ENCODE measurements around the gene CA12.
A peak's percentile ranks its signal among the peaks of the same experiment; 100 is the strongest.

The CA12 gene

GRCh38 chr15:63332367-63333124, 49.1 kb downstream of the CA12 start:
- TF ChIP-seq GATA2 (IDR thresholded peaks at IDR 0.05; ENCODE audit: low read depth, low read length) = peak; percentile 65
- no peak for TF ChIP-seq GATA3 (IDR thresholded peaks at IDR 0.05; ENCODE audit: low read depth, low read length)

DNA sequence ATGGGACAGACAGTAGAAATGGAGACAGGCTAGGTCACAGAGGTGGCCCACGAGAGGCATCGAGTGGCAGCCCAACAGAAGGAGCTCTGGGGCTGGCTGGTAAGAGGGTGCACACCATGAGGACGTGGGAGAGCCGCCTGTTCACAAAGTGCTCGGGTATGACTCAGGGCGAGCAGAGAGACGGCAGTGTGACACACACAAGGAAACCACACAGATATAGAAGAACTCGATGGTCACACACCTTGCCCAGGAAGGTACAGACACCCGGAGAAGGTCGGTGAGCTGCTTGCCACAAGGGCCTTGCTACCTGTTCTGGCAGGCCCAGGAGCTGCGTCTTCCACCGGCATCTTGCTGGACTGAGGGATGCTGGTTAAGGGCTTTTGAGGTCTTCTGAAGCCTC, 50.2 kb downstream of the CA12 start:
- TF ChIP-seq GATA3 (IDR thresholded peaks at IDR 0.05; ENCODE audit: low read depth, low read length) (no peak), GATA2 (IDR thresholded peaks at IDR 0.05; ENCODE audit: low read depth, low read length) (no peak)

DNA sequence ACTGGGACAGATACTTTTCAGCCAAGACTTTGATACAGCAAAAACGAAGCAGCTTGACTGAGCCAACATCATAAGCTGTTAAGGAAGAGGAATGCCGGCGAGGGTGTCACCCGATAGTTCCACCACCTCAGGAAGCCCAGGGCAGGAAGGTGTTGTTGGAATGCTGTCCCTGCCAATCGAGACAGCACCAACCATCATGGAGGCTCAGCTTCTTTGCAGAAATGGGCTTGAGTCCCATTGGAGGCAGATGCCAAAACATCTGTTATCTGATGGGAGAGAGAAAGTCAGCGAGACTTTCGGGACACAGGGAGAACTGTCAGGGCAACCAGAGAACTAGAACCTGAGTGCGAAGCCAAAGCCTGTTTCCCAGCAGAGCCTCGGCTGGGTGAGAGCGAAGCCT, 50.7 kb downstream of the CA12 start:
- TF ChIP-seq GATA2 (IDR thresholded peaks at IDR 0.05; ENCODE audit: low read depth, low read length) (no peak), GATA3 (IDR thresholded peaks at IDR 0.05; ENCODE audit: low read depth, low read length) (no peak)

DNA sequence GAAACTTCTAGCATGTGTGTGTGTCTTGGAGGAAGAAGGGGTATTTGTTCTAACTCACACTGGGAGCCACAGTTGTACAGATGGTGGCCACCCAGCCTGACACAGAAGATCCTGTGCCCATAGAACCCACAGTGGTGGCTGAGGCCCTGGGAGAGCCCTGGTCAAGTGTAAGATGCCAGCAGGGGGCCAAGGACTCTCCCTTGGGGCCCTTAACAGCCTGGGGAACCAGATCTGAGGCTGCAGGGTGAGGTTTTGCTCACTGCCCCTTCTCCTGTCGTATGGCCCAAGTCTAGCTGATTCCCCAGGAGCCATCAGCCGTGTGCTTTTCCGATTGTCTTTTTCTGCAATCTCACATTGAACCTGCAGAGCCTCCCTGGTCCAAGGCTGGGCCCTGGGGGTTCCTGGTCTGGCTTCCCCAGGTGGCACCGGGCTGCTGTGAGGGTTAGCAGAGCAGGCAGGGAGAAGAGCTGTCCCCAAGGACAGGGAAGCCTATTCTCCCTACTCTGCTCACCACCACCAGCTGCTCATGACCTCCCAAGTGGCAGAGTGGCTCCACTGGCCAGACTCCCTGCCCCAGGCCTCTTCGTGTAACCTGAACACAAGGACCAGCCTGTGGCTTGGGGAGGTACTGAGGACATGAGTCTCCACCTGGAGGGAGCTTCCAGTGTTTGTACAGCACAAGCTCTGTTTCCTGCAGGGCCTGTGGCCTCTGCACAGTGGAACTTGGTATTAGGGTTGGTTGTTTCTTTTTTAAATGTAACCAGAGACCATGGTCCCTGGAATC, 51.9 kb downstream of the CA12 start:
- TF ChIP-seq GATA3 (IDR thresholded peaks at IDR 0.05; ENCODE audit: low read depth, low read length) = no peak
- TF ChIP-seq GATA2 (IDR thresholded peaks at IDR 0.05; ENCODE audit: low read depth, low read length) = no peak

DNA sequence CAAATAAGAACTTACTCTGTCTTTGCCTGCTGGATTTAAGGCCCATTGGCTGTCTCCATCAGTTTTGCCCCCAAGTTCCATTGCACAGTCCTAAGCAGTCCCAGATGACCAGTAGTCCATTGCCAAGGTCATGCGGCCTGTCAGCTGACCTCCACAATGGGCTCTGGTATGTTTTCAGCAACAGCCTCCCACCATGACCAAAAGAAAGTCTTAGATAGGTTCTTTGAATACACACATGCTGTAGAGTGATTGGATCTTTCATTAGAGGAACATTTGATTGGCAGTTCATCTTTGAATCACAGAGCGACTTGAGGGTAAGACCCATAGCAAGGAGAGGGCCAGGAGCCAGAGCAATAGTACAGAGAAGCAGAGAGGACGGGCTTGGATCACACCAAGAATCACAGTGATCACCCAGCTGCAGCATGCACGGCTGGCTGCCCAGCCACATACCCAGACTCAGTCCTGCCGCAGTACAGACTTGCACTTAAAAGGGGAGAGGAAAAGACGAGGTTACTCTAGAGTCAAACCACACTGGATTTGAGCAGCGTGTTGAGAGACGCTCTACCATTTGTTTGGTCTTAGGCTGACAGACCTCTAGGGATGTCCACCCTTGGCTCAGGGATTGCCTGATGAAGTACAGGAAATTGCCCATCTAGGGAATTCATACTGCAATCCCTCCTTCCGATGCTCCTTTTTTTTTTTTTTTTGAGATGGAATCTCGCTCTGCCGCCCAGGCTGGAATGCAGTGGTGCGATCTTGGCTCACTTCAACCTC, 53.8 kb downstream of the CA12 start:
- no peak for TF ChIP-seq GATA2 (IDR thresholded peaks at IDR 0.05; ENCODE audit: low read depth, low read length)
- no peak for TF ChIP-seq GATA3 (IDR thresholded peaks at IDR 0.05; ENCODE audit: low read depth, low read length)

DNA sequence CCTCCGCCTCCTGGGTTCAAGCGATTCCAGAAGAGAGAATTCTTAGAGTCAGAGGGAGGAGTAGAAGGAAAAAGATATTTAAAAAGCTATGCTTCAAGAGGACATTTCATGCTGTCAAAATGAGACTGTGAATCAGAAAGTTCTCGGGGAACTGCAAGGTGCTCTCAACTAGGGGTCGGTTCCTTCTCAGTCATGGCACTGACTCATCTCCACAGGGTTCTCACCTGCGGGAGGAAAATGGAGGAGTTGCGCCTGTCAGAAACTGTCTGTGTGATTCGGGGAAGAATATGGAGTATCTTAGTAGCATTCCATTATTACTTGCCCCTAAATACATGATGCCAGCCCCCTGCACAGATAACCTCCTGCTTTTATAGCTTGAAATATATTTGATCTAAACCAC, 56.9 kb downstream of the CA12 start:
- no peak for TF ChIP-seq GATA3 (IDR thresholded peaks at IDR 0.05; ENCODE audit: low read depth, low read length)
- no peak for TF ChIP-seq GATA2 (IDR thresholded peaks at IDR 0.05; ENCODE audit: low read depth, low read length)

DNA sequence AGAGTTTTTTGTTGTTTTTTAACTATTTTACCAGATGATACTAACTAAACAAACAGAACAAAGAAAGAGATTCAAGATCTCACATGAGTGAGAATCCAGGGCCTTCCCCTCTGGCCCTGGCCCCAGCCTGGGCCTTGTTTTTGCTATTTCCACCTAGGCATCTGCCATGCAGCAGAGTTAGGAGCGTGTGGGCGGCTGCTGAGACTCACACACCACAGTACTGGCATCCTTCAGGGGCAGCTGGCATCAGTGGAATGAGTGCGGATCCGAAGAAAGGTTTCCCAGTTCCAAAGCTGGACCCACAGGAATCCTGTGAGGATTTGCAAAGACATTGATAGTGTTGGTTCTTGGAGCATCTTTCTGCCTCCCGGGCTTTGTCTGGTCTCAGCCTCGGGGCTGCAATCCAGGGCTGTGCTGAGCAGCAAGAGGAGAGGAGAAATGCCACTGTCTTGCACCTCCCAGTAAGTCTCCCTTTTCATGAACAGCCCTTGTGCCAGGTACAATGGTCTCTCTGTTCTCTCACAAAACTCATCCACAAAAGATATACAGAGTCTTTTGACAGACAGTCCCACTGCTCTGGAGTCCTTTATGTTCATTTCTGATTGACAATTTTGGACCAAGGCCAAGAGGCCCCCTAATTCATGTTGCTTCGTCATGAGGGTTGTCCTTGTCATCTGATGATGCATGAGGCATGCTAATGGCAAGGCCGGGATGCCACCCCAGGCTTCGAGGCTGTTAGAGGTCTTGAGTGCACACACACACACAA, 57.7 kb downstream of the CA12 start:
- TF ChIP-seq GATA2 (IDR thresholded peaks at IDR 0.05; ENCODE audit: low read depth, low read length) (no peak), GATA3 (IDR thresholded peaks at IDR 0.05; ENCODE audit: low read depth, low read length) (no peak)

- no peak for TF ChIP-seq GATA3 (IDR thresholded peaks at IDR 0.05; ENCODE audit: low read depth, low read length)
- TF ChIP-seq GATA2 (IDR thresholded peaks at IDR 0.05; ENCODE audit: low read depth, low read length) = no peak
Measured at GRCh38 chr15:63322541-63322940, 59.1 kb downstream of the CA12 start.

GRCh38 chr15:63321462-63321861, 60.2 kb downstream of the CA12 start:
- TF ChIP-seq GATA2 (IDR thresholded peaks at IDR 0.05; ENCODE audit: low read depth, low read length) = no peak

DNA sequence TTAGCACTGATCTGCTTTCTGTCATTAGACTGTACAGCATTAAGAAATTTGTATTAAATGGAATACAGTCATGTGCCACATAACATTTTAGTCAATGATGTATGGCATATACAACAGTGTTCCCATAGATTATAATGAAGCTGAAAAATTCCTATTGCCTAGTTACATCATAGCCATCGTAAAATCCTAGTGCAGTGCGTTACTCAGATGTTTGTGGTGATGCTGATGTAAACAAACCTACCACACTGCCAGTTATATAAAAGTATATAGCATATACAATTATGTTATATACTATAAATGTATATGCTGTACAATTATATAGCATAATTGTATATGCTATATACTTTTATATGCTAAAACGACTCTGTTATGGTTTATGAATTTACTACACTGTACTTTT, 62.6 kb downstream of the CA12 start:
- TF ChIP-seq GATA2 (IDR thresholded peaks at IDR 0.05; ENCODE audit: low read depth, low read length) (no peak), GATA3 (IDR thresholded peaks at IDR 0.05; ENCODE audit: low read depth, low read length) (no peak)

DNA sequence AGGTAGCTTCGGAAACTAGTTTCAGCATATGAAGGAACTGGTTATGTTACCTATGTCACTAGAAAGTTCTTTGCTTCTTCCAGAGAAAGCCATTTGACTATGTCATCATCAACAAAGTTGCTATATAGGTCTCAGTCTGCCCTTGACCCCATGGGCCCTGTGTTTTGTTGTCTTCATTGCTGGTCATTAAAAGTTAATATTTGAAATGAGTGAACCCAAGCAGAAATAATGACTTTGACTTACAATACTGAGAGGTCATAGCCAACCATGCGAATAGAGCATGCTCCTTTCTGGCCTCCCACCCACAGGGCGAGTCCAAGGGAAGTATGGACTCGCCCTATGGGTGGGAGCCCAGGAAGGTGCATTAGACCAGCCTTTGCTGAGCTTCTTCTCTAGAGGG, 63.3 kb downstream of the CA12 start:
- TF ChIP-seq GATA3 (IDR thresholded peaks at IDR 0.05; ENCODE audit: low read depth, low read length) (no peak), GATA2 (IDR thresholded peaks at IDR 0.05; ENCODE audit: low read depth, low read length) (no peak)

DNA sequence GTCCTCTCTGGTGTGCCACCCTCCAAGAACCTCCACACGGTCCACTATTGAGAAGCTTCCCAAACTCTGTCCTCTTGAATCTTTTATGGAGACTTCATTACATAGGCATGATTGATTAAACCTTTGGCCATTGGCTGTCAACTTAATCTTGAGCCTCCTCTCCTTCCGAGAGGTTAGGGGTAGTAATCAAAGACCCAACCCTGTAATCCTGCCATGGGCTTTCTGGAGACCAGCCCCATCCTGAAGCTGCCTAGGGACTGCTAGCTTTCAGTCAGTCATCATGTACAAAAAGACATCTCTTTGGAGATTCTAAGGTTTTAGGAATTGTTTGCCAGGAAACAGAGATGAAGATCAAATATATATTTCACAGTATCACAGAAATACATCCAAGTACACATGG, 67.2 kb downstream of the CA12 start:
- TF ChIP-seq GATA3 (IDR thresholded peaks at IDR 0.05; ENCODE audit: low read depth, low read length) = no peak
- no peak for TF ChIP-seq GATA2 (IDR thresholded peaks at IDR 0.05; ENCODE audit: low read depth, low read length)

GRCh38 chr15:63313825-63314224, 67.8 kb downstream of the CA12 start:
- peak; percentile 98 for TF ChIP-seq GATA2 (IDR thresholded peaks at IDR 0.05; ENCODE audit: low read depth, low read length)
- peak; percentile 92 for TF ChIP-seq GATA3 (IDR thresholded peaks at IDR 0.05; ENCODE audit: low read depth, low read length)

DNA sequence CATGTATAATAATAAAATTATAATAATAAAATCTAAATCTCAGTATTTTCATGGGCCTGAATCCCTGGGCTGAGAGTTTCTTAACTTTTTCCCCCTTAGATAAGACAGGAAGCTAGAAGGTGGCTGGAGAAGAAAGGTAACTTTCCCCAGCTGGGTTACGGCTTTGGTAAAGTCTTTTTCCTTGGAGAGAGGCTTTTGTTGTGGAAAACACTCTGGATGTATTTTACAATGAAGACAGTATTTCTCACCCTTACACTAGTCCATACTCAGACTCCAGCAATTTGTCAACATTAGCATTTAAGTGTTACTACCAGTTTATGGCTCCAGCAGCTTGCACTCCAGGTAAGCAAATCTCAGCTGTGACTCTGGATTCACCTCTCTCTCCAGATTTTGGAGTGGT, 69.4 kb downstream of the CA12 start:
- TF ChIP-seq GATA2 (IDR thresholded peaks at IDR 0.05; ENCODE audit: low read depth, low read length) (no peak), GATA3 (IDR thresholded peaks at IDR 0.05; ENCODE audit: low read depth, low read length) (no peak)

Measured in SH-SY5Y (cell line).